ENCODE results near the gene A2M. TPM values are rescaled to one million over a fixed set of nuclear protein-coding genes. Genes with fewer than 3 reads are reported as not detected.

Gene A2M
- total and polyA plus RNA-seq, 2 donors (not counting 3 experiments of a cell fraction or from before 2014, with no cell fraction given): 11.5 to 16.9 TPM

DNA sequence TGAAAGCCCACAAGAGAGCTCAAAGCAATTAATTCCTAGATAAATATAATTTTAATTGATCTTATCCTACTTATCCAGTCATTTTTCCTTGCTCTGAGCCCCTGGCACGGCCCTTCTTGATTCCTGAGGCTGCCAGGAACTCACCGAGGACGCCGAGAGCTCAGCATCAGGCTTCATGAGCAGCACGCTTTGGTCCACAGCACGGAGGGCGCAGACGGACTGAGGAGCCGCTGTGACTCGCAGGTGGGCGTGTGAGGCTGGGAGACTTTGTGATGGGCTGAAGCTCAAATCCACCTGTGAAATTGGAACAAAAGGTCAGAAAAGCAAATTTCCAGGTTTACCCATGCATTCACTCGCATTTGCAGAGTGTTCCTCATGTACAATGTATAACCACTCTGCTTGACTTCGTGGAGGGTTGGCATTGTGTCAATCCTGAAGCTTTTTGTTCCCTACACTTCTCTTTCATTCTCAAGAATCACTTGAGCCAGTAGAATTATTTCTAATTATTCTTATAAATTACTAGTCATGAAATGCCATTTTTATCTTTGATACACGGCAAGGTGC lies 17.2 kb downstream of the A2M start:
- no TSS peak for BruUV-seq (replicated peaks)
- H3K9me1 ChIP-seq (replicated peaks; ENCODE audit: control insufficient read depth, extremely low read depth, insufficient read depth, low read length): no peaks in the 10 kb centered on the region
- CTCF ChIA-PET: interaction anchor here (1.9 kb wide), 1 partner anchor 554 kb away, joined by 4 read pairs; no protein-coding TSS in a partner anchor
- H4K20me1 ChIP-seq (replicated peaks; ENCODE audit: control insufficient read depth, extremely low read depth, insufficient read depth, low read length): no peaks in the 10 kb centered on the region
- H3K27me3 ChIP-seq (ENCODE audit: control insufficient read depth in 2 of 2, insufficient read depth in 2 of 2, low read length in 2 of 2): peaks cover 0 to 3% of the 10 kb centered on the region in 2 experiments
- H3K4me3 ChIP-seq (replicated peaks in 1 of 3; ENCODE audit: insufficient read depth in 1 of 3, low read depth in 1 of 3, low read length in 3 of 3): no peak overlapping the region
- intact Hi-C loops (cut with micrococcal nuclease) (no loop called here), dilution Hi-C loops (cut with MboI; ENCODE audit: extremely low pct_ligation_motif_present, low sequenced_read_pairs) (no loop called here)
- H2AFZ ChIP-seq (ENCODE audit: low read depth, low read length): no peak overlapping the region
- H3K27ac ChIP-seq (ENCODE audit: insufficient read depth, low read depth, low read length): no peak overlapping the region
- H3K9ac ChIP-seq (replicated peaks; ENCODE audit: extremely low read depth, insufficient read depth, low read length): no peak overlapping the region
- no peaks in the 10 kb centered on the region for H3K9me3 ChIP-seq (replicated peaks; ENCODE audit: control insufficient read depth, insufficient read depth, low read length)
- FAIRE-seq (no peak), DNase-seq (ENCODE audit: low read depth, low spot score) (no peak)
- TF ChIP-seq POLR2A (IDR thresholded peaks at IDR 0.05; ENCODE audit: low read depth, low read length) (no peak), MYC (IDR thresholded peaks at IDR 0.05; ENCODE audit: low read depth, low read length) (no peak), EZH2 (IDR thresholded peaks at IDR 0.05; ENCODE audit: borderline replicate concordance, low read depth, low read length, severe bottlenecking) (no peak), CTCF (IDR thresholded peaks at IDR 0.05; ENCODE audit: extremely low read depth in 1 of 2, insufficient read depth in 1 of 2, low read depth in 1 of 2, low read length in 2 of 2) (no peak), JUN (IDR thresholded peaks at IDR 0.05; ENCODE audit: borderline replicate concordance, insufficient read depth, insufficient read length, low read depth) (no peak), FOS (IDR thresholded peaks at IDR 0.05; ENCODE audit: borderline replicate concordance, insufficient read depth, low read length) (no peak), GATA2 (IDR thresholded peaks at IDR 0.05; ENCODE audit: insufficient read depth, insufficient read length, low read depth, low read length) (no peak), POLR2AphosphoS5 (IDR thresholded peaks at IDR 0.05; ENCODE audit: insufficient read depth, low read depth, low read length) (no peak)
- TF ChIP-seq, protein P1, sequence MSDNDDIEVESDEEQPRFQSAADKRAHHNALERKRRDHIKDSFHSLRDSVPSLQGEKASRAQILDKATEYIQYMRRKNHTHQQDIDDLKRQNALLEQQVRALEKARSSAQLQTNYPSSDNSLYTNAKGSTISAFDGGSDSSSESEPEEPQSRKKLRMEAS (IDR thresholded peaks at IDR 0.05; ENCODE audit: insufficient read depth, insufficient read length): no peak
- H3K4me1 ChIP-seq (ENCODE audit: control insufficient read depth, extremely low read depth, insufficient read depth, low read length): no peaks in the 10 kb centered on the region
- H3K36me3 ChIP-seq (ENCODE audit: control insufficient read depth in 2 of 2, extremely low read depth in 1 of 2, insufficient read depth in 2 of 2, low read length in 2 of 2): no peaks in the 10 kb centered on the region
- H3K4me2 ChIP-seq (ENCODE audit: insufficient read depth, low read length): no peak overlapping the region
- POLR2A ChIA-PET: no interaction called here
- no peaks in the 10 kb centered on the region for H3K79me2 ChIP-seq (ENCODE audit: control insufficient read depth, insufficient read depth, low read length)
